B cell (primary cell): ENCODE measurements around the gene KLHDC7A. TPM values are rescaled to one million over a fixed set of nuclear protein-coding genes. Genes with fewer than 3 reads are reported as not detected.

Experiments
- ATAC-seq: fragments of 200-7000 bp; cut with Tn5 transposase; one replicate; pipeline ENCODE4 v1.10.0; 2021; ENCODE audit warnings: low read depth, mild to moderate bottlenecking, moderate number of reproducible peaks, moderate library complexity
- CTCF ChIA-PET: fragments of 350-600 bp; sonication (Branson Sonifier 250); formaldehyde crosslinking; loops from one replicate; lab custom pipeline; 2021; ENCODE audit warnings: antibody characterized with exemption, inconsistent platforms; lab: Charles Lee
- POLR2A ChIA-PET: fragments of 350-600 bp; sonication (Branson Sonifier 250); formaldehyde crosslinking; loops from one replicate; lab custom pipeline; 2021; ENCODE audit warnings: antibody characterized with exemption; lab: Charles Lee
- DNase-seq: peaks from one replicate; pipeline ENCODE4 v3.0.0; 2013
- H2AFZ ChIP-seq: 2 replicates; pipeline ENCODE4 v1.6.1; 2012; ENCODE audit warnings: mild to moderate bottlenecking, low read depth, low read length; ENCODE audit not compliant: insufficient read depth, poor library complexity, severe bottlenecking
- H3K27ac ChIP-seq, 2 donors: 1 replicate in 1 of 2; 2 replicates in 1 of 2; pipeline ENCODE4 v1.5.1; 2012 to 2013; ENCODE audit warnings: low read length in 2 of 2, mild to moderate bottlenecking in 2 of 2, moderate library complexity in 1 of 2
- H3K27me3 ChIP-seq, 4 experiments: fragments of 200-600 bp in 1 of 4; sonication (generic) in 1 of 4; replicated peaks in 1 of 4; 1 replicate in 2 of 4; 2 replicates in 2 of 4; pipeline versions ENCODE4 v1.6.1 to v1.7.0; 2013 to 2016; ENCODE audit warnings: low read length in 3 of 4, mild to moderate bottlenecking in 2 of 4, mixed read lengths in 1 of 4, moderate library complexity in 1 of 4; ENCODE audit not compliant: insufficient read depth in 4 of 4, control insufficient read depth in 3 of 4; ENCODE audit errors: control extremely low read depth in 1 of 4
- H3K36me3 ChIP-seq, 2 experiments: replicated peaks in 1 of 2; 1 replicate in 1 of 2; 2 replicates in 1 of 2; pipeline versions ENCODE4 v1.6.1 to v1.7.1; 2013; ENCODE audit warnings: low read length in 1 of 2; ENCODE audit not compliant: insufficient read depth in 2 of 2, control insufficient read depth in 1 of 2; ENCODE audit errors: control extremely low read depth in 1 of 2, extremely low read depth in 1 of 2
- H3K4me1 ChIP-seq, 2 donors: fragments of 200-600 bp in 1 of 2; sonication (generic) in 1 of 2; 1 replicate in 1 of 2; 2 replicates in 1 of 2; pipeline versions ENCODE4 v1.5.1 to v1.6.1; 2013 to 2017; ENCODE audit warnings: low read length in 2 of 2; ENCODE audit not compliant: control insufficient read depth in 2 of 2, insufficient read depth in 2 of 2
- H3K4me2 ChIP-seq: replicated peaks from 2 replicates; pipeline ENCODE3; 2012; ENCODE audit warnings: mild to moderate bottlenecking, low read depth, low read length; ENCODE audit not compliant: poor library complexity, severe bottlenecking
- H3K4me3 ChIP-seq, 5 experiments: fragments of 200-600 bp in 1 of 5; sonication (generic) in 1 of 5; 1 replicate in 3 of 5; 2 replicates in 2 of 5; pipeline versions ENCODE4 v1.5.1 to v1.7.0; 2011 to 2016; ENCODE audit warnings: low read length in 4 of 5, mild to moderate bottlenecking in 4 of 5, low read depth in 2 of 5, control low read depth in 1 of 5, moderate library complexity in 1 of 5; ENCODE audit not compliant: insufficient read depth in 1 of 5; ENCODE audit errors: control extremely low read depth in 1 of 5, extremely low read depth in 1 of 5
- H3K79me2 ChIP-seq: fragments of 200-600 bp; sonication (generic); one replicate; pipeline ENCODE4 v1.6.0; 2016; ENCODE audit warnings: low read length; ENCODE audit not compliant: control insufficient read depth, insufficient read depth
- H3K9ac ChIP-seq: fragments of 200-600 bp; sonication (generic); 2 replicates; pipeline ENCODE4 v1.6.1; 2017; ENCODE audit warnings: mild to moderate bottlenecking, low read length, moderate library complexity
- H3K9me3 ChIP-seq, 3 donors: one replicate each; pipeline versions ENCODE4 v1.6.1 to v1.7.1; 2013; ENCODE audit warnings: low read length in 2 of 3; ENCODE audit not compliant: control insufficient read depth in 2 of 3, insufficient read depth in 1 of 3; ENCODE audit errors: control extremely low read depth in 1 of 3
- H4K20me1 ChIP-seq: 2 replicates; pipeline ENCODE4 v1.6.0; 2012; ENCODE audit warnings: mild to moderate bottlenecking, low read length; ENCODE audit not compliant: insufficient read depth, control insufficient read depth, poor library complexity, severe bottlenecking
- H3K27ac Mint-ChIP-seq: one replicate; pipeline ENCODE4 v1.8.0; 2021; ENCODE audit warnings: mixed read lengths
- H3K27me3 Mint-ChIP-seq: one replicate; pipeline ENCODE4 v1.8.0; 2021; ENCODE audit warnings: mixed read lengths
- H3K4me1 Mint-ChIP-seq: one replicate; pipeline ENCODE4 v1.8.0; 2021; ENCODE audit warnings: mixed read lengths
- H3K4me3 Mint-ChIP-seq: one replicate; pipeline ENCODE4 v1.8.0; 2021; ENCODE audit warnings: mixed read lengths
- H3K9me3 Mint-ChIP-seq: one replicate; pipeline ENCODE4 v1.8.0; 2022; ENCODE audit warnings: mixed read lengths; ENCODE audit not compliant: insufficient read depth
- EZH2 ChIP-seq: IDR thresholded peaks from 2 replicates; pipeline ENCODE4 v1.6.1; 2012; ENCODE audit warnings: borderline replicate concordance, low read depth, mild to moderate bottlenecking, moderate library complexity, low read length; ENCODE audit not compliant: insufficient read depth, poor library complexity, severe bottlenecking
- WGBS: methylation state at CpG from one replicate; pipeline ENCODE4 v1.1.5; 2013; ENCODE audit warnings: missing lambda C conversion rate; ENCODE audit not compliant: insufficient coverage; 5-methylcytosine and 5-hydroxymethylcytosine counted together
- intact Hi-C: fragments of 100-400 bp; cut with micrococcal nuclease; formaldehyde crosslinking; loops from one replicate; pipeline ENCODE4 v1.10.0; 2022
- polyA plus RNA-seq: library from polyadenylated mRNA; depleted of rRNA; stranded (reverse); fragments of >200 nt; gene quantifications from 2 replicates; pipeline ENCODE4 v1.2.3, GENCODE V29; 2012
- total RNA-seq, 2 donors: library from RNA; stranded (reverse); fragments of 120-200 nt in 1 of 2; gene quantifications; 1 replicate in 1 of 2; 2 replicates in 1 of 2; pipeline versions ENCODE4 v1.2.3 to v1.2.4, GENCODE V29; 2013 to 2022
- TF ChIP-seq, protein P1 (sequence below): fragments of 200-600 bp; IDR thresholded peaks from one replicate; pipeline ENCODE4 v1.8.0; 2022; ENCODE audit warnings: antibody characterized with exemption, mild to moderate bottlenecking

Gene KLHDC7A
- total and polyA plus RNA-seq, 2 donors (not counting 1 experiment from before 2014, with no cell fraction given), result not detected

DNA sequence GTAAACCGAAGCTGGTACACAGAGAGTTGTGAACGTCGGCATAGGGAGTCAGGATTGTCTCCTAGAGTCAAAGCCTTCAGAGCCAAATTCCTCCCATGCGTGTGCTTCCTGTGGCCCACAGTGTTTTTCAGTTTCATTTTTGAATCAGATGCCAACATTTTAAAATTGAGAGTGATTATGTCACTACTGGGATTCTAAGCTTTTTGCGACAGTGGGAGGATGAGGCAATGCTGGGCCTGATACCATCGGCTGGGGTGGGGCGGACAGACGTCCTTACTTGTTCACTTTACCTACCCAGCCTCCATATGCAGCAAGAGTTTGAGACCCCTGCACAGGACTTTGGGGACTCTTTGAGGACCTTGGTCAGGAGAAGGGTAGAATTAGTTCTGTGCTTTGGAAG lies 1.3 kb upstream of the KLHDC7A start:
- DNase-seq (no peak), ATAC-seq (no peak)
- ChIA-PET CTCF (no interaction called here), POLR2A (no interaction called here)
- H3K9ac ChIP-seq, result no peak overlapping the region
- Mint-ChIP-seq H3K4me1 (no peaks in the 10 kb centered on the region), H3K27me3 (peaks cover 22% of the 10 kb centered on the region), H3K9me3 (no peaks in the 10 kb centered on the region), H3K4me3 (no peak overlapping the region), H3K27ac (no peak overlapping the region)
- no peaks in the 10 kb centered on the region for H3K79me2 ChIP-seq
- H3K4me3 ChIP-seq, result no peak overlapping the region
- TF ChIP-seq, protein P1, sequence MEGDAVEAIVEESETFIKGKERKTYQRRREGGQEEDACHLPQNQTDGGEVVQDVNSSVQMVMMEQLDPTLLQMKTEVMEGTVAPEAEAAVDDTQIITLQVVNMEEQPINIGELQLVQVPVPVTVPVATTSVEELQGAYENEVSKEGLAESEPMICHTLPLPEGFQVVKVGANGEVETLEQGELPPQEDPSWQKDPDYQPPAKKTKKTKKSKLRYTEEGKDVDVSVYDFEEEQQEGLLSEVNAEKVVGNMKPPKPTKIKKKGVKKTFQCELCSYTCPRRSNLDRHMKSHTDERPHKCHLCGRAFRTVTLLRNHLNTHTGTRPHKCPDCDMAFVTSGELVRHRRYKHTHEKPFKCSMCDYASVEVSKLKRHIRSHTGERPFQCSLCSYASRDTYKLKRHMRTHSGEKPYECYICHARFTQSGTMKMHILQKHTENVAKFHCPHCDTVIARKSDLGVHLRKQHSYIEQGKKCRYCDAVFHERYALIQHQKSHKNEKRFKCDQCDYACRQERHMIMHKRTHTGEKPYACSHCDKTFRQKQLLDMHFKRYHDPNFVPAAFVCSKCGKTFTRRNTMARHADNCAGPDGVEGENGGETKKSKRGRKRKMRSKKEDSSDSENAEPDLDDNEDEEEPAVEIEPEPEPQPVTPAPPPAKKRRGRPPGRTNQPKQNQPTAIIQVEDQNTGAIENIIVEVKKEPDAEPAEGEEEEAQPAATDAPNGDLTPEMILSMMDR, result no peak
- TF ChIP-seq EZH2, result no peak
- H3K9me3 ChIP-seq, result no peaks in the 10 kb centered on the region
- peaks cover 0 to 7% (median 0%) of the 10 kb centered on the region in 4 experiments for H3K27me3 ChIP-seq
- no peaks in the 10 kb centered on the region for H4K20me1 ChIP-seq
- H3K4me1 ChIP-seq, result peaks cover 5 to 6% of the 10 kb centered on the region in 2 donors
- WGBS, result 45% methylated on average over 4 of the region's 8 CpGs
- H2AFZ ChIP-seq, result no peak overlapping the region
- peak overlapping the region; percentile 26 for H3K4me2 ChIP-seq
- H3K36me3 ChIP-seq, result no peaks in the 10 kb centered on the region
- intact Hi-C loops, result no loop called here
- H3K27ac ChIP-seq, result no peak overlapping the region

GRCh38 chr1:18481190-18481920 lies 625 bp downstream of the KLHDC7A start:
- WGBS, result 38% methylated on average over 21 of the region's 25 CpGs
- no peak overlapping the region for H3K27ac ChIP-seq

More at GRCh38 chr1:18481190-18481920, 625 bp downstream of the KLHDC7A start:
- H3K27me3 Mint-ChIP-seq, result peaks cover 21% of the 10 kb centered on the region
- Histone ChIP-seq H2AFZ (no peak overlapping the region), H3K9ac (no peak overlapping the region), H3K27me3 (peaks cover 0 to 7% (median 0%) of the 10 kb centered on the region in 4 experiments), H3K79me2 (no peaks in the 10 kb centered on the region), H3K36me3 (no peaks in the 10 kb centered on the region), H4K20me1 (no peaks in the 10 kb centered on the region), H3K9me3 (no peaks in the 10 kb centered on the region), H3K4me2 (peak overlapping the region; percentile 19), H3K4me1 (peaks cover 5 to 6% of the 10 kb centered on the region in 2 donors), H3K4me3 (no peak overlapping the region)
- TF ChIP-seq, protein P1, result no peak
- TF ChIP-seq EZH2, result no peak
- no peak overlapping the region for H3K27ac Mint-ChIP-seq
- ATAC-seq, result no peak
- POLR2A ChIA-PET, result no interaction called here
- no peaks in the 10 kb centered on the region for H3K4me1 Mint-ChIP-seq
- H3K9me3 Mint-ChIP-seq, result no peaks in the 10 kb centered on the region
- CTCF ChIA-PET, result no interaction called here
- DNase-seq, result no peak
- intact Hi-C loops, result no loop called here
- no peak overlapping the region for H3K4me3 Mint-ChIP-seq
